Osteoblast (primary cell): ENCODE measurements around the gene PLXNB1. TPM values are rescaled to one million over a fixed set of nuclear protein-coding genes. Genes with fewer than 3 reads are reported as not detected.

Experiments
- DNase-seq: peaks from one replicate; pipeline ENCODE4 v3.0.0; 2011; ENCODE audit warnings: low spot score, mixed read lengths; ENCODE audit not compliant: insufficient read length; ENCODE audit errors: missing footprints
- H2AFZ ChIP-seq: 2 replicates; pipeline ENCODE4 v1.6.0; 2011; ENCODE audit warnings: mild to moderate bottlenecking, low read length
- H3K27ac ChIP-seq: 2 replicates; pipeline ENCODE4 v1.5.1; 2011; ENCODE audit warnings: mild to moderate bottlenecking, low read depth, low read length, moderate library complexity
- H3K27me3 ChIP-seq: 2 replicates; pipeline ENCODE4 v1.6.0; 2012; ENCODE audit warnings: mild to moderate bottlenecking, control low read depth, inconsistent platforms, low read length, moderate library complexity; ENCODE audit not compliant: insufficient read depth
- H3K36me3 ChIP-seq: 2 replicates; pipeline ENCODE4 v1.5.1; 2011; ENCODE audit warnings: mild to moderate bottlenecking, low read length, control low read depth, moderate library complexity; ENCODE audit not compliant: insufficient read depth
- H3K4me1 ChIP-seq: 2 replicates; pipeline ENCODE4 v1.5.1; 2011; ENCODE audit warnings: mild to moderate bottlenecking, low read length, control low read depth, moderate library complexity; ENCODE audit not compliant: insufficient read depth
- H3K4me2 ChIP-seq: 2 replicates; pipeline ENCODE4 v1.6.0; 2011; ENCODE audit warnings: mild to moderate bottlenecking, low read length; ENCODE audit not compliant: insufficient read depth
- H3K4me3 ChIP-seq: fragments of 200-600 bp; sonication (generic); 3 replicates; pipeline ENCODE4 v1.5.1; 2012; ENCODE audit warnings: mild to moderate bottlenecking, low read length, inconsistent platforms; ENCODE audit not compliant: insufficient read depth
- H3K79me2 ChIP-seq: 2 replicates; pipeline ENCODE4 v1.6.0; 2012; ENCODE audit warnings: mild to moderate bottlenecking, low read length, control low read depth, inconsistent platforms; ENCODE audit not compliant: insufficient read depth
- H3K9me3 ChIP-seq: 2 replicates; pipeline ENCODE4 v1.5.1; 2011; ENCODE audit warnings: low read depth, low read length, control low read depth
- H4K20me1 ChIP-seq: 2 replicates; pipeline ENCODE4 v1.6.0; 2012; ENCODE audit warnings: mild to moderate bottlenecking, low read length, control low read depth; ENCODE audit not compliant: insufficient read depth
- CTCF ChIP-seq: IDR thresholded peaks from 2 replicates; pipeline ENCODE4 v1.5.1; 2011; ENCODE audit warnings: mild to moderate bottlenecking, low read depth, low read length, moderate library complexity; ENCODE audit errors: extremely low read depth
- total RNA-seq: library from RNA; depleted of rRNA; stranded (reverse); fragments of >200 nt; gene quantifications from 2 replicates; pipeline ENCODE4 v1.2.3, GENCODE V29; 2012

PLXNB1 gene
- total RNA-seq, 1 donor = 33.7 TPM

- Histone ChIP-seq H3K4me3 (no peak overlapping the region), H4K20me1 (no peaks in the 10 kb centered on the region), H3K9me3 (no peaks in the 10 kb centered on the region), H3K27ac (no peak overlapping the region), H2AFZ (no peak overlapping the region), H3K27me3 (no peaks in the 10 kb centered on the region), H3K4me1 (no peaks in the 10 kb centered on the region), H3K79me2 (no peaks in the 10 kb centered on the region), H3K36me3 (no peaks in the 10 kb centered on the region), H3K4me2 (no peak overlapping the region)
- peak; percentile 83 for DNase-seq
- no peak for TF ChIP-seq CTCF
Observed at GRCh38 chr3:48417529-48418108, 12.3 kb downstream of the PLXNB1 start.

- no peaks in the 10 kb centered on the region for H3K79me2 ChIP-seq
- no peak overlapping the region for H3K27ac ChIP-seq
- H3K9me3 ChIP-seq = no peaks in the 10 kb centered on the region
- H3K27me3 ChIP-seq = no peaks in the 10 kb centered on the region
- no peak overlapping the region for H3K4me2 ChIP-seq
- DNase-seq = peak; percentile 77
- H2AFZ ChIP-seq = no peak overlapping the region
- H4K20me1 ChIP-seq = no peaks in the 10 kb centered on the region
- no peaks in the 10 kb centered on the region for H3K4me1 ChIP-seq
- H3K36me3 ChIP-seq = no peaks in the 10 kb centered on the region
- H3K4me3 ChIP-seq = no peak overlapping the region
- no peak for TF ChIP-seq CTCF
Observed at GRCh38 chr3:48416546-48416945, 13.3 kb downstream of the PLXNB1 start.

- H3K27ac ChIP-seq = no peak overlapping the region
- H4K20me1 ChIP-seq = no peaks in the 10 kb centered on the region
- H3K36me3 ChIP-seq = no peaks in the 10 kb centered on the region
- no peaks in the 10 kb centered on the region for H3K79me2 ChIP-seq
- no peak overlapping the region for H2AFZ ChIP-seq
- H3K4me3 ChIP-seq = no peak overlapping the region
- peak; percentile 79 for DNase-seq
- H3K9me3 ChIP-seq = no peaks in the 10 kb centered on the region
- H3K4me2 ChIP-seq = no peak overlapping the region
- no peaks in the 10 kb centered on the region for H3K27me3 ChIP-seq
- H3K4me1 ChIP-seq = no peaks in the 10 kb centered on the region
- TF ChIP-seq CTCF = no peak
Observed at GRCh38 chr3:48416091-48416505, 13.8 kb downstream of the PLXNB1 start.

- H3K79me2 ChIP-seq = no peaks in the 10 kb centered on the region
- no peak overlapping the region for H3K4me2 ChIP-seq
- H3K4me1 ChIP-seq = no peaks in the 10 kb centered on the region
- no peaks in the 10 kb centered on the region for H3K27me3 ChIP-seq
- H3K27ac ChIP-seq = no peak overlapping the region
- no peaks in the 10 kb centered on the region for H4K20me1 ChIP-seq
- no peaks in the 10 kb centered on the region for H3K36me3 ChIP-seq
- H2AFZ ChIP-seq = no peak overlapping the region
- H3K9me3 ChIP-seq = no peaks in the 10 kb centered on the region
- DNase-seq = peak; percentile 82
- no peak overlapping the region for H3K4me3 ChIP-seq
- no peak for TF ChIP-seq CTCF
Observed at GRCh38 chr3:48415251-48415953, 14.5 kb downstream of the PLXNB1 start.
